ENCODE results near the gene OR51M1. TPM values are rescaled to one million over a fixed set of nuclear protein-coding genes. Genes with fewer than 3 reads are reported as not detected.
"Not testable (repeated sequence)": the region's sequence is repeated elsewhere in the genome, so short reads cannot be mapped to it uniquely, and the experiment has no call there.

The OR51M1 gene
- total and polyA plus RNA-seq, 2 of the 13 experiments (the other 11 are each of a cell fraction or from before 2014, with no cell fraction given): not detected

DNA sequence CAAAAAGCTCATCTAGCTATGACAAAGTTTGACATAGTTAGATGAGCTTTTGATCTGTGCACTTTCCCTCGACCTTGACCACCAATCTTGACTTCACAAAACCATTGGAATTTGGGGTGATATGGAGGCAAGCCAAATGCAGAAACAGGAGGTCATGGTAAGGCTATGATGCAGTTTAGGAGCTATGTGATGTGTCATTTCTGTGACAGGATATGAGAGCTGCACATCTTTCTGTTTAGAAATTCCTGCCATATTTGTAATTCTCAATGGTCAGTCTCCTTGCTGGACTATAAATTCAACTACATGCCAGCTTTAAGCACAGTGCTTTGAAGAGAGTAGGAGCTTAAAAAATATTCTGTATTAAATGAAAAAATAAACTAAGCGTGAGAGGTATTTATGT, 19.4 kb upstream of the OR51M1 start:
- TF ChIP-seq TBP (CRISPR knock-in tag; IDR thresholded peaks at IDR 0.05) (no peak), EP300 (IDR thresholded peaks at IDR 0.05; ENCODE audit: low read depth in 2 of 2, low read length in 2 of 2) (no peak), EP300 (CRISPR knock-in tag; IDR thresholded peaks at IDR 0.05; ENCODE audit: borderline replicate concordance) (no peak), FOSL1 (CRISPR knock-in tag; IDR thresholded peaks at IDR 0.05; ENCODE audit: borderline replicate concordance) (no peak), ZNF792 (CRISPR knock-in tag; IDR thresholded peaks at IDR 0.05) (no peak), NCOA2 (CRISPR knock-in tag; IDR thresholded peaks at IDR 0.05) (no peak), SRY (CRISPR knock-in tag; IDR thresholded peaks at IDR 0.05) (no peak), ZNF253 (CRISPR knock-in tag; IDR thresholded peaks at IDR 0.05; ENCODE audit: borderline replicate concordance) (no peak), ZNF335 (CRISPR knock-in tag; IDR thresholded peaks at IDR 0.05) (no peak)
- TF ChIP-seq, protein P1, sequence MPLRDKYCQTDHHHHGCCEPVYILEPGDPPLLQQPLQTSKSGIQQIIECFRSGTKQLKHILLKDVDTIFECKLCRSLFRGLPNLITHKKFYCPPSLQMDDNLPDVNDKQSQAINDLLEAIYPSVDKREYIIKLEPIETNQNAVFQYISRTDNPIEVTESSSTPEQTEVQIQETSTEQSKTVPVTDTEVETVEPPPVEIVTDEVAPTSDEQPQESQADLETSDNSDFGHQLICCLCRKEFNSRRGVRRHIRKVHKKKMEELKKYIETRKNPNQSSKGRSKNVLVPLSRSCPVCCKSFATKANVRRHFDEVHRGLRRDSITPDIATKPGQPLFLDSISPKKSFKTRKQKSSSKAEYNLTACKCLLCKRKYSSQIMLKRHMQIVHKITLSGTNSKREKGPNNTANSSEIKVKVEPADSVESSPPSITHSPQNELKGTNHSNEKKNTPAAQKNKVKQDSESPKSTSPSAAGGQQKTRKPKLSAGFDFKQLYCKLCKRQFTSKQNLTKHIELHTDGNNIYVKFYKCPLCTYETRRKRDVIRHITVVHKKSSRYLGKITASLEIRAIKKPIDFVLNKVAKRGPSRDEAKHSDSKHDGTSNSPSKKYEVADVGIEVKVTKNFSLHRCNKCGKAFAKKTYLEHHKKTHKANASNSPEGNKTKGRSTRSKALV (CRISPR knock-in tag; IDR thresholded peaks at IDR 0.05): no peak
- Histone ChIP-seq H4K20me1 (ENCODE audit: insufficient read depth, low read length) (no peaks in the 10 kb centered on the region), H3K4me1 (ENCODE audit: insufficient read depth, low read length) (no peaks in the 10 kb centered on the region), H3K36me3 (replicated peaks in 1 of 2; ENCODE audit: control insufficient read depth in 1 of 2, insufficient read depth in 2 of 2, low read length in 2 of 2) (no peaks in the 10 kb centered on the region), H2AFZ (ENCODE audit: low read length) (no peak overlapping the region), H3K4me3 (replicated peaks in 1 of 3; ENCODE audit: insufficient read depth in 1 of 3, low read depth in 2 of 3, low read length in 3 of 3) (no peak overlapping the region), H3K79me2 (ENCODE audit: insufficient read depth, low read length) (no peaks in the 10 kb centered on the region), H3K9me3 (ENCODE audit: low read length) (no peaks in the 10 kb centered on the region), H3K4me2 (ENCODE audit: low read depth, low read length) (no peak overlapping the region), H3K27me3 (ENCODE audit: control insufficient read depth in 1 of 2, insufficient read depth in 2 of 2, low read length in 2 of 2) (no peaks in the 10 kb centered on the region), H3K9ac (ENCODE audit: insufficient read depth, low read depth, low read length) (no peak overlapping the region), H3K27ac (ENCODE audit: extremely low read length, insufficient read depth, low read length) (no peak overlapping the region)
- ATAC-seq (no peak), FAIRE-seq (no peak), DNase-seq (ENCODE audit: low spot score) (no peak)
- intact Hi-C loops (cut with micrococcal nuclease; ENCODE audit: unreplicated experiment): no loop called here
- ChIA-PET CTCF (ENCODE audit: low intra/inter-chr PET ratio, low total read pairs) (no interaction called here), POLR2A (no interaction called here)
- 49% methylated on average over 2 of the region's 2 CpGs for WGBS (ENCODE audit: low lambda C conversion rate)
- in situ Hi-C loops (cut with HindIII; ENCODE audit: extremely low pct_ligation_motif_present, low pct_unique_long_range_greater_than_20kb): no loop called here
- no TSS peak for BruUV-seq (replicated peaks)

- H3K79me2 ChIP-seq (ENCODE audit: insufficient read depth, low read length); H3K27ac ChIP-seq (ENCODE audit: extremely low read length, insufficient read depth, low read length); FAIRE-seq; H3K4me1 ChIP-seq (ENCODE audit: insufficient read depth, low read length); H3K9ac ChIP-seq (ENCODE audit: insufficient read depth, low read depth, low read length); H4K20me1 ChIP-seq (ENCODE audit: insufficient read depth, low read length); H3K4me2 ChIP-seq (ENCODE audit: low read depth, low read length); H3K36me3 ChIP-seq (replicated peaks in 1 of 2; ENCODE audit: control insufficient read depth in 1 of 2, insufficient read depth in 2 of 2, low read length in 2 of 2); ATAC-seq; BruUV-seq (replicated peaks); H2AFZ ChIP-seq (ENCODE audit: low read length); CTCF ChIA-PET (ENCODE audit: low intra/inter-chr PET ratio, low total read pairs); intact Hi-C loops (cut with micrococcal nuclease; ENCODE audit: unreplicated experiment); H3K27me3 ChIP-seq (ENCODE audit: control insufficient read depth in 1 of 2, insufficient read depth in 2 of 2, low read length in 2 of 2); POLR2A ChIA-PET; DNase-seq (ENCODE audit: low spot score); in situ Hi-C loops (cut with HindIII; ENCODE audit: extremely low pct_ligation_motif_present, low pct_unique_long_range_greater_than_20kb); H3K9me3 ChIP-seq (ENCODE audit: low read length); H3K4me3 ChIP-seq (replicated peaks in 1 of 3; ENCODE audit: insufficient read depth in 1 of 3, low read depth in 2 of 3, low read length in 3 of 3): not testable (repeated sequence)
- WGBS (ENCODE audit: low lambda C conversion rate): 47% methylated on average over 6 of the region's 6 CpGs
These were observed 17.2 kb upstream of the OR51M1 start for GRCh38 chr11:5366365-5366764.

All from HepG2 (cell line).